Measurements from ENCODE around the gene HBZ. TPM values are rescaled to one million over a fixed set of nuclear protein-coding genes. Genes with fewer than 3 reads are reported as not detected.

The HBZ gene
- total and polyA plus RNA-seq, 9 of the 15 experiments (the other 6 are each of a cell fraction or from before 2014, with no cell fraction given), result 58.0 to 610 (median 113) TPM

DNA sequence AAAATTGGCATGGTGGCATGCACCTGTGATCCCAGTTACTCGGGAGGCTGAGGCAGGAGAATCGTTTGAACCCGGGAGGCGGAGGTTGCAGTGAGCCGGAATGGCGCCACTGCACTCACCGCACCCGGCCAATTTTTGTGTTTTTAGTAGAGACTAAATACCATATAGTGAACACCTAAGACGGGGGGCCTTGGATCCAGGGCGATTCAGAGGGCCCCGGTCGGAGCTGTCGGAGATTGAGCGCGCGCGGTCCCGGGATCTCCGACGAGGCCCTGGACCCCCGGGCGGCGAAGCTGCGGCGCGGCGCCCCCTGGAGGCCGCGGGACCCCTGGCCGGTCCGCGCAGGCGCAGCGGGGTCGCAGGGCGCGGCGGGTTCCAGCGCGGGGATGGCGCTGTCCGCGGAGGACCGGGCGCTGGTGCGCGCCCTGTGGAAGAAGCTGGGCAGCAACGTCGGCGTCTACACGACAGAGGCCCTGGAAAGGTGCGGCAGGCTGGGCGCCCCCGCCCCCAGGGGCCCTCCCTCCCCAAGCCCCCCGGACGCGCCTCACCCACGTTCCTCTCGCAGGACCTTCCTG lies 27.7 kb downstream of the HBZ start, which contains the start of gene HBQ1:
TSS of gene HBQ1 (plus strand) at position 359 of the 575 bp plus-strand sequence. CDS start at position 387, 28 bp downstream.
- H3K4me3 ChIP-seq, result peak within 1 kb of the TSS; percentile 61
- H3K79me2 ChIP-seq (ENCODE audit: control insufficient read depth, insufficient read depth, low read length), result peaks cover 47% of the 10 kb centered on the region
- CTCF ChIA-PET (ENCODE audit: low intra/inter-chr PET ratio), result interaction anchor here (0.7 to 4.5 kb wide), 5 partner anchors 23 to 114 kb away, joined by 3 to 42 read pairs (median 27); no protein-coding TSS in a partner anchor
- H3K27ac ChIP-seq (ENCODE audit: extremely low read depth, low read depth, low read length), result peak within 1 kb of the TSS; percentile 83
- H3K4me2 ChIP-seq (ENCODE audit: insufficient read depth, low read length), result peak within 1 kb of the TSS; percentile 91
- no peaks in the 10 kb centered on the region for H3K27me3 ChIP-seq (ENCODE audit: control insufficient read depth in 2 of 2, insufficient read depth in 2 of 2, low read length in 2 of 2)
- H2AFZ ChIP-seq (ENCODE audit: low read depth, low read length), result peak within 1 kb of the TSS; percentile 84
- H3K9me3 ChIP-seq (replicated peaks; ENCODE audit: control insufficient read depth, insufficient read depth, low read depth, low read length), result no peaks in the 10 kb centered on the region
- H4K20me1 ChIP-seq (replicated peaks; ENCODE audit: control insufficient read depth, insufficient read depth, low read length), result 0 out of 2 replicates have a peak, but pooled peaks cover 6% of the 10 kb centered on the region
- H3K9me1 ChIP-seq (ENCODE audit: control insufficient read depth, insufficient read depth, low read length), result peaks cover 3% of the 10 kb centered on the region
- H3K9ac ChIP-seq (ENCODE audit: insufficient read depth in 1 of 2, low read depth in 2 of 2, low read length in 2 of 2), result peak within 1 kb of the TSS; percentile 72 to 98
- H3K36me3 ChIP-seq (ENCODE audit: control insufficient read depth, insufficient read depth, low read length), result peaks cover 29% of the 10 kb centered on the region
- ATAC-seq (peak; percentile 63), FAIRE-seq (no peak), DNase-seq (ENCODE audit: extremely low read depth in 1 of 4, low spot score in 3 of 4) (peak; percentile 78 to 90 (median 85))
- intact Hi-C loops (cut with micrococcal nuclease), result loop anchor here (2.0 kb wide), 1 partner anchor 73 kb away; no protein-coding TSS in a partner anchor
- WGBS (ENCODE audit: insufficient coverage, low coverage, missing lambda C conversion rate), result 6% methylated on average over 27 of the region's 59 CpGs
- POLR2A ChIA-PET, result interaction anchor here (0.7 to 1.4 kb wide), 7 partner anchors 9 to 145 kb away, joined by 3 to 7 read pairs (median 3); partner anchors contain the start of genes POLR3K and SNRNP25
- peaks cover 21 to 55% of the 10 kb centered on the region in 2 experiments; a peak in 4 of 5 replicates for H3K4me1 ChIP-seq (replicated peaks in 1 of 2; ENCODE audit: control insufficient read depth in 2 of 2, insufficient read depth in 2 of 2, low read length in 2 of 2)
- no TSS peak for BruUV-seq (replicated peaks)
- in situ Hi-C loops (cut with MboI), result loop anchor here (5.0 kb wide), 1 partner anchor 73 kb away; no protein-coding TSS in a partner anchor
- TF ChIP-seq, protein P1, sequence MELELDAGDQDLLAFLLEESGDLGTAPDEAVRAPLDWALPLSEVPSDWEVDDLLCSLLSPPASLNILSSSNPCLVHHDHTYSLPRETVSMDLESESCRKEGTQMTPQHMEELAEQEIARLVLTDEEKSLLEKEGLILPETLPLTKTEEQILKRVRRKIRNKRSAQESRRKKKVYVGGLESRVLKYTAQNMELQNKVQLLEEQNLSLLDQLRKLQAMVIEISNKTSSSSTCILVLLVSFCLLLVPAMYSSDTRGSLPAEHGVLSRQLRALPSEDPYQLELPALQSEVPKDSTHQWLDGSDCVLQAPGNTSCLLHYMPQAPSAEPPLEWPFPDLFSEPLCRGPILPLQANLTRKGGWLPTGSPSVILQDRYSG (tag; conservative IDR thresholded peaks at IDR 0.05; ENCODE audit: low read depth), result no peak
- peak; percentile 78 for TF ChIP-seq CXXC5 (CRISPR knock-in tag; IDR thresholded peaks at IDR 0.05)
- TF ChIP-seq FIP1L1 (IDR thresholded peaks at IDR 0.05; ENCODE audit: low read depth, low read length, poor library complexity, severe bottlenecking), result peak; percentile 8
- TF ChIP-seq, protein P2, sequence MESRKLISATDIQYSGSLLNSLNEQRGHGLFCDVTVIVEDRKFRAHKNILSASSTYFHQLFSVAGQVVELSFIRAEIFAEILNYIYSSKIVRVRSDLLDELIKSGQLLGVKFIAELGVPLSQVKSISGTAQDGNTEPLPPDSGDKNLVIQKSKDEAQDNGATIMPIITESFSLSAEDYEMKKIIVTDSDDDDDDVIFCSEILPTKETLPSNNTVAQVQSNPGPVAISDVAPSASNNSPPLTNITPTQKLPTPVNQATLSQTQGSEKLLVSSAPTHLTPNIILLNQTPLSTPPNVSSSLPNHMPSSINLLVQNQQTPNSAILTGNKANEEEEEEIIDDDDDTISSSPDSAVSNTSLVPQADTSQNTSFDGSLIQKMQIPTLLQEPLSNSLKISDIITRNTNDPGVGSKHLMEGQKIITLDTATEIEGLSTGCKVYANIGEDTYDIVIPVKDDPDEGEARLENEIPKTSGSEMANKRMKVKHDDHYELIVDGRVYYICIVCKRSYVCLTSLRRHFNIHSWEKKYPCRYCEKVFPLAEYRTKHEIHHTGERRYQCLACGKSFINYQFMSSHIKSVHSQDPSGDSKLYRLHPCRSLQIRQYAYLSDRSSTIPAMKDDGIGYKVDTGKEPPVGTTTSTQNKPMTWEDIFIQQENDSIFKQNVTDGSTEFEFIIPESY (CRISPR knock-in tag; IDR thresholded peaks at IDR 0.05), result peak; percentile 83
- no peak for TF ChIP-seq MAX (CRISPR knock-in tag; IDR thresholded peaks at IDR 0.05)
- no peak for TF ChIP-seq ATF1 (CRISPR knock-in tag; IDR thresholded peaks at IDR 0.05)
- TF ChIP-seq ATF1 (tag; IDR thresholded peaks at IDR 0.05), result 0 out of 2 replicates have a peak, but pooled peaks have one; percentile 32
- peak; percentile 7 to 77 for TF ChIP-seq E2F6 (IDR thresholded peaks at IDR 0.05; ENCODE audit: borderline replicate concordance in 1 of 2, extremely low read depth in 1 of 2, insufficient read depth in 1 of 2, insufficient read length in 1 of 2, low read depth in 1 of 2, low read length in 1 of 2, poor library complexity in 1 of 2, severe bottlenecking in 1 of 2)
- TF ChIP-seq CUX1 (CRISPR knock-in tag; IDR thresholded peaks at IDR 0.05), result no peak
